Gastroesophageal sphincter (tissue), 4 donors: ENCODE results near the gene SLC25A39. TPM values are rescaled to one million over a fixed set of nuclear protein-coding genes. Genes with fewer than 3 reads are reported as not detected.

Experiments
- ATAC-seq: fragments of 150-250 bp; one replicate; pipeline ENCODE4 v1.9.1; 2016; ENCODE audit warnings: mild to moderate bottlenecking, moderate library complexity
- H3K27ac ChIP-seq, 4 donors: fragments of 200-600 bp; sonication (generic) in 3 of 4; 1 replicate in 3 of 4; 2 replicates in 1 of 4; pipeline ENCODE4 v1.5.1; 2016 to 2019
- H3K27me3 ChIP-seq: fragments of 200-600 bp; sonication (generic); one replicate; pipeline ENCODE4 v1.5.1; 2019
- H3K36me3 ChIP-seq, 2 donors: fragments of 200-600 bp; sonication (generic); one replicate each; pipeline ENCODE4 v1.5.1; 2019; ENCODE audit warnings: control low read depth in 1 of 2
- H3K4me1 ChIP-seq, 3 donors: fragments of 200-600 bp; sonication (generic); 1 replicate in 2 of 3; 2 replicates in 1 of 3; pipeline ENCODE4 v1.5.1; 2016 to 2019; ENCODE audit warnings: control low read depth in 2 of 3
- H3K4me3 ChIP-seq, 2 donors: fragments of 200-600 bp; sonication (generic); one replicate each; pipeline ENCODE4 v1.5.1; 2019; ENCODE audit warnings: mild to moderate bottlenecking in 1 of 2, moderate library complexity in 1 of 2
- H3K9me3 ChIP-seq, 3 donors: fragments of 200-600 bp; sonication (generic); one replicate each; pipeline ENCODE4 v1.5.1; 2017 to 2019; ENCODE audit warnings: control low read depth in 2 of 3
- CTCF ChIP-seq, 4 experiments: fragments of 200-600 bp in 2 of 4; fragments of 450-650 bp in 2 of 4; sonication (generic) in 1 of 4; IDR thresholded peaks; one replicate each; pipeline ENCODE4 v1.5.1; 2017 to 2019; ENCODE audit warnings: antibody characterized with exemption in 4 of 4, mild to moderate bottlenecking in 2 of 4, moderate library complexity in 2 of 4
- EP300 ChIP-seq: sonication (generic); formaldehyde crosslinking; IDR thresholded peaks from one replicate; pipeline ENCODE4 v1.6.1; 2017; ENCODE audit warnings: antibody characterized with exemption, mild to moderate bottlenecking
- POLR2A ChIP-seq, 2 donors: fragments of 450-650 bp; IDR thresholded peaks; one replicate each; pipeline ENCODE4 v1.6.1; 2017; ENCODE audit warnings: antibody characterized with exemption in 2 of 2, mild to moderate bottlenecking in 2 of 2, moderate library complexity in 1 of 2
- POLR2AphosphoS5 ChIP-seq: sonication (generic); formaldehyde crosslinking; IDR thresholded peaks from one replicate; pipeline ENCODE4 v1.6.1; 2017; ENCODE audit warnings: antibody characterized with exemption
- WGBS, 2 donors: methylation state at CpG; one replicate each; pipeline ENCODE4 v1.1.5; 2018; ENCODE audit warnings: low coverage in 1 of 2; 5-methylcytosine and 5-hydroxymethylcytosine counted together
- total RNA-seq, 4 donors: library from RNA; depleted of rRNA; stranded (reverse); fragments of >200 nt; gene quantifications; one replicate each; pipeline ENCODE4 v1.1.0, GENCODE V29; 2016

Gene SLC25A39
- total RNA-seq, 4 donors from 2014 or later = 36.2 to 61.8 (median 49.2) TPM

GRCh38 chr17:44293509-44294226 lies 31.0 kb downstream of the SLC25A39 start:
- Histone ChIP-seq H3K27me3 (peaks cover 12% of the 10 kb centered on the region), H3K27ac (no peak overlapping the region), H3K36me3 (no peaks in the 10 kb centered on the region), H3K4me3 (no peak overlapping the region), H3K4me1 (no peaks in the 10 kb centered on the region), H3K9me3 (no peaks in the 10 kb centered on the region)
- TF ChIP-seq POLR2AphosphoS5 (no peak), EP300 (no peak), CTCF (IDR thresholded peaks at IDR 0.05) (no peak), POLR2A (IDR thresholded peaks at IDR 0.05) (no peak)
- WGBS, 2 donors = 74 to 94% methylated on average over 6 to 7 of the region's 9 CpGs
- no peak for ATAC-seq

- no peak for TF ChIP-seq POLR2AphosphoS5
- no peaks in the 10 kb centered on the region for H3K27me3 ChIP-seq
- H3K36me3 ChIP-seq = no peaks in the 10 kb centered on the region
- WGBS, 2 donors = 61 to 67% methylated on average over 7 to 8 of the region's 8 CpGs
- ATAC-seq = no peak
- no peak overlapping the region for H3K27ac ChIP-seq
- H3K9me3 ChIP-seq = no peaks in the 10 kb centered on the region
- H3K4me3 ChIP-seq = no peak overlapping the region
- H3K4me1 ChIP-seq = no peaks in the 10 kb centered on the region
Measured at GRCh38 chr17:44287651-44288050, 37.0 kb downstream of the SLC25A39 start.

DNA sequence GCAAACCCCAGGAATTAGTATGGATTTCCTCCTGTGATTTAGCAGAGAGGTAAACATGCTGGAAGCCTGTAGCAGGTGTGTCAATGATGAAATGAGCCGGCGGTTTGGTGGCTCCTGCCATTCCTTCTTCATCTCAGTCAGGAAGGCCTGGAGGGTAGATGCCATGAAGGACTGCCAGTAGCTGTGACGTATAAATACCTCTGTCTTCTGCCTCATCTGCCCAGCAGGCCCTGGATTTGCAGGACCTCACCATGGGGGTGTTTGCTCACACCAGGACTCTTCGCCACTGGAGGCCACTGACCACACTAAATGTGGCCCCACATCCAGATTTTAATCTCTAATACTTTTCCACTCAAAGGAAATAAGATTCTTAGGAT lies 40.6 kb downstream of the SLC25A39 start:
- 70 to 100% methylated on average over 2 to 3 of the region's 4 CpGs for WGBS, 2 donors
- ATAC-seq = no peak
- TF ChIP-seq POLR2AphosphoS5 (no peak), EP300 (no peak), POLR2A (IDR thresholded peaks at IDR 0.05) (no peak), CTCF (IDR thresholded peaks at IDR 0.05) (no peak)

DNA sequence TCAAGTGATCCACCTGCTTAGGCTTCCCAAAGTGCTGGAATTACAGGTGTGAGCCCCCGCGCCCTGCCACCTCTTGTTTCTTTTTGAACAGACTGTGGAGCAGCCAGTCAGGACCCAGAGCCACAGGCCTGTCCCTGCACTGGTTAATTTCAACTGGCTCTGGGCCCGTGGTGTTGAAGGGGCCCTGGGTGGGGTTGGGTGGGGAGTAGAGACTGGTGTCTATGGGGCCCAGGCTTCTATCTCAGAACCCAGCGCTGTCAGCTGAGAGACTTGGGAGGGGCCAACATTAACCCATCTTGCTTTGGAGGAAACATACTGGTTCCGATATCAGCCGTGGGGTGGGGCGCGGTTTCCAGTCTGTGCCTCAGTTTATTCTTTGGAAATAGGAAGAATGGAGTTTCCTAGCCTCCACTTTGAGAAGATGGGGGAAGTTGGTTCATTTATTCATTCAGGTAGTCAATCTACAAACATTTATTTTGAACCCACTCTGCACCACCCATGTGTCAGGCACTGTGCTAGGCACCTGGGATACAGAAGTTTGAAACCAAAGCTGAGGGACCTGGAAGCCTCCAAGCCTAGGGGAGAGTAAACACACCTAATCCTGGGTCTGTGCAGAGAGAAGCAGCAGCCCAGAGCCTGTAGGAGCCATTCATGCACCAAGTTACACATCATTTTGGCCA lies 41.1 kb downstream of the SLC25A39 start:
- peaks cover 0 to 18% (median 13%) of the 10 kb centered on the region in 3 donors for H3K4me1 ChIP-seq
- H3K27ac ChIP-seq = no peak overlapping the region
- H3K9me3 ChIP-seq = no peaks in the 10 kb centered on the region
- no peak for TF ChIP-seq POLR2A (IDR thresholded peaks at IDR 0.05)
- no peak for TF ChIP-seq CTCF (IDR thresholded peaks at IDR 0.05)
- no peak for TF ChIP-seq EP300
- TF ChIP-seq POLR2AphosphoS5 = no peak
- 90 to 100% methylated on average over 2 to 3 of the region's 8 CpGs for WGBS, 2 donors
- H3K36me3 ChIP-seq = no peaks in the 10 kb centered on the region
- no peak for ATAC-seq
- H3K4me3 ChIP-seq = no peak overlapping the region
- peaks cover 10% of the 10 kb centered on the region for H3K27me3 ChIP-seq

More for the DNA sequence above, 40.6 kb downstream of the SLC25A39 start:
- Histone ChIP-seq H3K36me3 (no peaks in the 10 kb centered on the region), H3K4me1 (peaks cover 0 to 17% (median 13%) of the 10 kb centered on the region in 3 donors), H3K9me3 (no peaks in the 10 kb centered on the region), H3K27ac (no peak overlapping the region), H3K27me3 (peaks cover 10% of the 10 kb centered on the region), H3K4me3 (no peak overlapping the region)

- Histone ChIP-seq H3K4me3 (no peak overlapping the region), H3K27ac (no peak overlapping the region), H3K9me3 (no peaks in the 10 kb centered on the region), H3K27me3 (peaks cover 10% of the 10 kb centered on the region), H3K4me1 (peaks cover 0 to 18% (median 13%) of the 10 kb centered on the region in 3 donors), H3K36me3 (no peaks in the 10 kb centered on the region)
- ATAC-seq = no peak
- WGBS, 2 donors = 73% methylated on average over 3 of the region's 3 CpGs; no CpG with 5 or more reads in 1 of the 2 donors
- TF ChIP-seq EP300 (no peak), POLR2AphosphoS5 (no peak), CTCF (IDR thresholded peaks at IDR 0.05) (no peak)
Measured at GRCh38 chr17:44282264-44282663, 42.4 kb downstream of the SLC25A39 start.
